ENCODE results near the gene ONECUT3. TPM values are rescaled to one million over a fixed set of nuclear protein-coding genes. Genes with fewer than 3 reads are reported as not detected.
A peak's percentile ranks its signal among the peaks of the same experiment; 100 is the strongest.

Gene ONECUT3
- total and polyA plus RNA-seq, 12 donors, result under 0.01 TPM; not detected in 11

DNA sequence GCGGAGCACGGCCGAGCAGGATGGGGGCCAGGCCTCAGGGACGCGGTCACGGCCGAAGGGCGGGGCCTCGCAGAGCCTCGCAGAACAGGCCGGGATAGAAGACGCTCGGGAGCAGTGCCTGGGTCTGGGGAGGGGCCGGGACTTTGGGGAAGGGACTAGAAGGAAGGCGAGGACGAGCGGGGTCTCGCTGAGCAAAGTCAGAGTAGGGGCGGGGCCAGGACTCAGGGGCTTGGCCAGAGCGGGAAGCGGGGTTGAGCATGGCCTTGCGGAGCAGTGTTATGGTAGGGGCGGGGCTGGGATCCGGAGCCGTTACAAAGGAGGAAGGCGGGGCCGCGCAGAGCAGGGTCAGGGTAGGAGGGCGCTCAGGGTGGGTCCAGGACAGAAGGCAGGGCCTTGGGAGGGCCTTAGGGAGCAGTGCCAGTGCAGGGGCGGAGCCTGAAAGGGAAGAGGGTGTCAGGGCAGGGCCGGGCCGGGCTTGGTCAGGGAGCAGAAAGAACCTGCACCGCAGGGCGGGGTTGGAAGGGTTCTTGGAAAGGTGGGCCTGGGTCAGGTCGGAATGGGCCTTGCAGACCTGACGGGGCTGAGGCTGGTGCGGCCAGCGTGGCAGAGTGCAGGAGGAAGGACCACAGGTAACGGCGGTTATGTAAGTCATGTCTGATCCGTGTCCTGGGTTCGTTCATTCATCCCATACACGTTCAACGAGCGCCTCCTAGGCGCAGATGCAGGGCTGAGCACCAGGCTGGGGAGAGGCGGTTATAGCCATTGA, 59.3 kb downstream of the ONECUT3 start:
- no peaks in the 10 kb centered on the region for H3K9me3 ChIP-seq (replicated peaks in 1 of 3)
- peak in 1 of 2 donors; percentile 52 for TF ChIP-seq POLR2A (IDR thresholded peaks at IDR 0.05)
- TF ChIP-seq, protein P1, sequence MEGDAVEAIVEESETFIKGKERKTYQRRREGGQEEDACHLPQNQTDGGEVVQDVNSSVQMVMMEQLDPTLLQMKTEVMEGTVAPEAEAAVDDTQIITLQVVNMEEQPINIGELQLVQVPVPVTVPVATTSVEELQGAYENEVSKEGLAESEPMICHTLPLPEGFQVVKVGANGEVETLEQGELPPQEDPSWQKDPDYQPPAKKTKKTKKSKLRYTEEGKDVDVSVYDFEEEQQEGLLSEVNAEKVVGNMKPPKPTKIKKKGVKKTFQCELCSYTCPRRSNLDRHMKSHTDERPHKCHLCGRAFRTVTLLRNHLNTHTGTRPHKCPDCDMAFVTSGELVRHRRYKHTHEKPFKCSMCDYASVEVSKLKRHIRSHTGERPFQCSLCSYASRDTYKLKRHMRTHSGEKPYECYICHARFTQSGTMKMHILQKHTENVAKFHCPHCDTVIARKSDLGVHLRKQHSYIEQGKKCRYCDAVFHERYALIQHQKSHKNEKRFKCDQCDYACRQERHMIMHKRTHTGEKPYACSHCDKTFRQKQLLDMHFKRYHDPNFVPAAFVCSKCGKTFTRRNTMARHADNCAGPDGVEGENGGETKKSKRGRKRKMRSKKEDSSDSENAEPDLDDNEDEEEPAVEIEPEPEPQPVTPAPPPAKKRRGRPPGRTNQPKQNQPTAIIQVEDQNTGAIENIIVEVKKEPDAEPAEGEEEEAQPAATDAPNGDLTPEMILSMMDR (IDR thresholded peaks at IDR 0.05), result peak; percentile 19 to 65 (median 54)
- 0 to 3% (median 1%) methylated on average over 18 to 47 of the region's 47 CpGs for WGBS, 4 donors
- peaks cover 0 to 28% of the 10 kb centered on the region in 2 donors for H3K36me3 ChIP-seq (replicated peaks in 1 of 2)
- peak; percentile 94 to 99 (median 98) for DNase-seq
- H3K4me3 ChIP-seq, result peak overlapping the region in 3 of 4 donors; percentile 10 to 48 (median 31)
- intact Hi-C loops (cut with DNase I), result loop anchor here in 1 of 2 donors (10.0 kb wide), 1 partner anchor 268 kb away; no protein-coding TSS in a partner anchor
- H3K4me1 ChIP-seq (replicated peaks in 1 of 2), result peaks cover 12 to 24% of the 10 kb centered on the region in 2 donors
- no peaks in the 10 kb centered on the region for H3K27me3 ChIP-seq
- peak overlapping the region in 4 of 5 donors; percentile 73 to 85 (median 78) for H3K27ac ChIP-seq

DNA sequence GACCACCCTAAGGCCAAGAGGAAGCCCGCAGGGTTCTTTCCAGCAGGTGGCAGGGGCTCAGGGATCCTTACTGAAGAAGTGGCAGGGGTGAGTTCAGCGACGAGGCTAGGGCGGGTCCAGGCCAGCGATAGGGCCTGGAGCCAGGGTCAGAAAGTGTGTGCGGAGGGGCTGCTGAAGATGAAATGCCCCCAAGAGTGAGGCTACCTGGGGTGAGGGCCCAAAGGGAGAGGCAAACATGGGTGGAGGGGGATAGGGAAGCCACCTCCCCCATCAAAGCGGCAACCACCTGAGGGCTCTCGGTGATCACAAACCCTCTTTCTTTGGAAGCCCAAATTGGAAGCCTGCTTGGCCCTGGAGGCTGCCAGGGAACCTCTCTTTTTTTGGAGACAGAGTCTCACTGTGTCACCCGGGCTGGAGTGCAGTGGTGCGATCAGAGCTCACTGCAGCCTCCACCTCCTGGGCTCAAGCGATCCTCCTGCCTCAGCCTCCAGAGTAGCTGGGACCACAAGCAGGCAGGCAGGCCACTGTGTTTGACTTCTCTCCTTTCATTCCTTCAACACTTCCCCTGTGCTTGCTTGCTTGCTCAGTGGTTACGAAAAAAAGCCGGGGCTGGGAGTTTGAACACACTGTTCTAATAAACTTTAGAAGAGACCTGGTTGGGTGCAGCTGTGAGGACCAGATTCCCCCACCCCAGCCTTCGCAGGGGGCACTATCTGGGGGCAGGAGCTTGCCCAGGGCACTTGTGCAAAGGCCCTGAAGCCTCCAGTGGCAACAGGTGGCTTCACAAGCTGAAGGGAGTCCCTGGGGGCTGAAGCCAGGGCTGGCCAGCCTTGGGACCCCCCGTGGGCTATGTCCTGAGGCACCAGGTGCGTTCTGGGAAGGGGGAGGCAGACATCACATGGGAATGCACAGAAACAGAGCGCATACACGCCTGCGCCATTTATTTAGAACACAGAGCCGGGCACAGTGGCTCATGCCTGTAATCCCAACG, 60.2 kb downstream of the ONECUT3 start:
- DNase-seq, result peak in 4 of 7 donors; percentile 33 to 43 (median 36)
- Histone ChIP-seq H3K27ac (peak overlapping the region in 4 of 5 donors; percentile 73 to 85 (median 78)), H3K27me3 (no peaks in the 10 kb centered on the region), H3K9me3 (replicated peaks in 1 of 3) (no peaks in the 10 kb centered on the region), H3K4me1 (replicated peaks in 1 of 2) (peaks cover 12 to 24% of the 10 kb centered on the region in 2 donors), H3K4me3 (peak overlapping the region in 2 of 4 donors; percentile 10 to 48), H3K36me3 (replicated peaks in 1 of 2) (peaks cover 0 to 37% of the 10 kb centered on the region in 2 donors)
- TF ChIP-seq POLR2A (IDR thresholded peaks at IDR 0.05), result no peak
- TF ChIP-seq, protein P1 (IDR thresholded peaks at IDR 0.05), result peak in 2 of 6 experiments; percentile 7 to 13
- intact Hi-C loops (cut with DNase I), result loop anchor here in 1 of 2 donors (10.0 kb wide), 1 partner anchor 269 kb away; no protein-coding TSS in a partner anchor
- 53 to 71% (median 64%) methylated on average over 9 to 21 of the region's 21 CpGs for WGBS, 4 donors

DNA sequence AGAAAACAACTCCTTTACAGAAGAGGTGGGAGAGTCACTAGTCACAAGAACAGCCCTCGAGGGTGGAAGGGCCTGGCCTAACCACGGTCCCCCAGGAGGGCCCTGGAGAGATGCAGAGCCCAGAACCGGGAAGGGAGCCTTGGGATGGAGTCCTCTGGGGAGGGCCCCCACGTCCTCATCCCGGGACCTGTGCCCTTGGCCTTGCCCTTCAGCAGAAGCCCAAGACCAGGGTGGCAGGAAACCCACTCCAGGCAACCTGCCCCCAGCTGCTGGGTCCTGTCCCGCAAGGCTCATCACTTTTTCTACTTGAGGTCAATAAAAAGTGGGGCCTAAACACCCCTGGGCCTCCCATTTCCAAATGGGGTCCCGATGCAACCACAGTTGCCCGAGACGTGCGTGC, 61.1 kb downstream of the ONECUT3 start:
- DNase-seq, result peak in 3 of 7 donors; percentile 28 to 36 (median 29)
- no peak overlapping the region for H3K4me3 ChIP-seq
- intact Hi-C loops (cut with DNase I), result loop anchor here in 1 of 2 donors (10.0 kb wide), 1 partner anchor 270 kb away; no protein-coding TSS in a partner anchor
- H3K4me1 ChIP-seq (replicated peaks in 1 of 2), result peaks cover 12 to 24% of the 10 kb centered on the region in 2 donors
- TF ChIP-seq, protein P1 (IDR thresholded peaks at IDR 0.05), result no peak
- no peaks in the 10 kb centered on the region for H3K27me3 ChIP-seq
- peak overlapping the region in 1 of 5 donors; percentile 79 for H3K27ac ChIP-seq
- 39 to 55% (median 46%) methylated on average over 6 to 10 of the region's 10 CpGs for WGBS, 4 donors
- H3K36me3 ChIP-seq (replicated peaks in 1 of 2), result peaks cover 0 to 46% of the 10 kb centered on the region in 2 donors
- H3K9me3 ChIP-seq (replicated peaks in 1 of 3), result no peaks in the 10 kb centered on the region

All from adrenal gland (tissue), 12 donors.